A673 (cell line): ENCODE measurements around the gene HDAC8. TPM values are rescaled to one million over a fixed set of nuclear protein-coding genes. Genes with fewer than 3 reads are reported as not detected.
"Not testable (repeated sequence)": the region's sequence is repeated elsewhere in the genome, so short reads cannot be mapped to it uniquely, and the experiment has no call there.

Experiments
- BruUV-seq: library from RNA; stranded (reverse); fragments of 400-500 nt; replicated peaks from 2 replicates; lab custom pipeline; 2021; lab: Mats Ljungman, UMichigan
- CTCF ChIA-PET: fragments of 300-600 bp; sonication (Branson Sonifier 250); formaldehyde crosslinking; loops from one replicate; lab custom pipeline; 2022; ENCODE audit warnings: antibody characterized with exemption; lab: Charles Lee
- POLR2A ChIA-PET: fragments of 300-600 bp; sonication (Branson Sonifier 250); formaldehyde crosslinking; loops from one replicate; lab custom pipeline; 2022; ENCODE audit warnings: antibody characterized with exemption; ENCODE audit not compliant: low non-redundant PET; lab: Charles Lee
- DNase-seq: peaks from one replicate; pipeline ENCODE4 v3.0.0-alpha.2; 2015; ENCODE audit warnings: low spot score
- H3K27ac ChIP-seq: fragments of 200-600 bp; sonication (generic); 2 replicates; pipeline ENCODE4 v1.5.1; 2016; ENCODE audit warnings: mixed run types, low read depth, mild to moderate bottlenecking, mixed read lengths, antibody characterized with exemption, low read length; ENCODE audit not compliant: poor library complexity, severe bottlenecking
- H3K27me3 ChIP-seq: fragments of 200-600 bp; sonication (generic); replicated peaks from 2 replicates; pipeline ENCODE4 v1.6.1; 2017; ENCODE audit warnings: mixed run types, low read depth, mild to moderate bottlenecking, mixed read lengths, antibody characterized with exemption, low read length; ENCODE audit not compliant: insufficient read depth, poor library complexity
- H3K36me3 ChIP-seq: fragments of 200-600 bp; sonication (generic); 2 replicates; pipeline ENCODE4 v1.6.1; 2016; ENCODE audit warnings: mixed run types, mild to moderate bottlenecking, mixed read lengths, antibody characterized with exemption, low read length; ENCODE audit not compliant: insufficient read depth, poor library complexity, severe bottlenecking
- H3K4me1 ChIP-seq: fragments of 200-600 bp; sonication (generic); 2 replicates; pipeline ENCODE4 v1.6.1; 2017; ENCODE audit warnings: mixed run types, mild to moderate bottlenecking, mixed read lengths, antibody characterized with exemption, low read length; ENCODE audit not compliant: insufficient read depth, poor library complexity, severe bottlenecking
- H3K4me3 ChIP-seq: fragments of 200-600 bp; sonication (generic); 2 replicates; pipeline ENCODE4 v1.5.1; 2016; ENCODE audit warnings: low read depth, mixed run types, mild to moderate bottlenecking, mixed read lengths, low read length; ENCODE audit not compliant: poor library complexity, severe bottlenecking
- H3K9me3 ChIP-seq: fragments of 200-600 bp; sonication (generic); 2 replicates; pipeline ENCODE4 v1.6.1; 2016; ENCODE audit warnings: mixed run types, low read depth, mild to moderate bottlenecking, mixed read lengths, antibody characterized with exemption, low read length; ENCODE audit not compliant: poor library complexity, severe bottlenecking
- EZH2 ChIP-seq: fragments of 200-600 bp; sonication (generic); IDR thresholded peaks from 2 replicates; pipeline ENCODE4 v1.6.1; 2017; ENCODE audit warnings: borderline replicate concordance, low read depth, mild to moderate bottlenecking, mixed read lengths, antibody characterized with exemption, low read length; ENCODE audit not compliant: poor library complexity, severe bottlenecking
- intact Hi-C: fragments of 100-400 bp; cut with micrococcal nuclease; formaldehyde crosslinking; loops from one replicate; pipeline ENCODE4 v1.10.0; 2022; ENCODE audit not compliant: unreplicated experiment
- total RNA-seq: library from RNA; stranded (reverse); gene quantifications from 2 replicates; pipeline ENCODE4 v1.2.3, GENCODE V29; 2021
- TF ChIP-seq, protein P1 (sequence below): fragments of 300-800, 200-600 bp; sonication (generic); conservative IDR thresholded peaks from 2 replicates; pipeline ENCODE4 v1.5.1; 2017; ENCODE audit warnings: low read depth, mild to moderate bottlenecking, antibody characterized with exemption, low read length, moderate library complexity, mixed read lengths

The HDAC8 gene
- total RNA-seq, 1 experiment from 2014 or later = 26.0 TPM

- Histone ChIP-seq H3K9me3 (no peaks in the 10 kb centered on the region), H3K27ac (no peak overlapping the region), H3K27me3 (no peaks in the 10 kb centered on the region), H3K4me3 (no peak overlapping the region), H3K36me3 (peaks cover 11% of the 10 kb centered on the region), H3K4me1 (no peaks in the 10 kb centered on the region)
- ChIA-PET CTCF (no interaction called here), POLR2A (no interaction called here)
- TF ChIP-seq, protein P1, sequence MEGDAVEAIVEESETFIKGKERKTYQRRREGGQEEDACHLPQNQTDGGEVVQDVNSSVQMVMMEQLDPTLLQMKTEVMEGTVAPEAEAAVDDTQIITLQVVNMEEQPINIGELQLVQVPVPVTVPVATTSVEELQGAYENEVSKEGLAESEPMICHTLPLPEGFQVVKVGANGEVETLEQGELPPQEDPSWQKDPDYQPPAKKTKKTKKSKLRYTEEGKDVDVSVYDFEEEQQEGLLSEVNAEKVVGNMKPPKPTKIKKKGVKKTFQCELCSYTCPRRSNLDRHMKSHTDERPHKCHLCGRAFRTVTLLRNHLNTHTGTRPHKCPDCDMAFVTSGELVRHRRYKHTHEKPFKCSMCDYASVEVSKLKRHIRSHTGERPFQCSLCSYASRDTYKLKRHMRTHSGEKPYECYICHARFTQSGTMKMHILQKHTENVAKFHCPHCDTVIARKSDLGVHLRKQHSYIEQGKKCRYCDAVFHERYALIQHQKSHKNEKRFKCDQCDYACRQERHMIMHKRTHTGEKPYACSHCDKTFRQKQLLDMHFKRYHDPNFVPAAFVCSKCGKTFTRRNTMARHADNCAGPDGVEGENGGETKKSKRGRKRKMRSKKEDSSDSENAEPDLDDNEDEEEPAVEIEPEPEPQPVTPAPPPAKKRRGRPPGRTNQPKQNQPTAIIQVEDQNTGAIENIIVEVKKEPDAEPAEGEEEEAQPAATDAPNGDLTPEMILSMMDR = no peak
- no peak for DNase-seq
- intact Hi-C loops = no loop called here
- BruUV-seq = no TSS peak
These were observed 2.9 kb downstream of the HDAC8 start for GRCh38 chrX:72569786-72570185.

DNA sequence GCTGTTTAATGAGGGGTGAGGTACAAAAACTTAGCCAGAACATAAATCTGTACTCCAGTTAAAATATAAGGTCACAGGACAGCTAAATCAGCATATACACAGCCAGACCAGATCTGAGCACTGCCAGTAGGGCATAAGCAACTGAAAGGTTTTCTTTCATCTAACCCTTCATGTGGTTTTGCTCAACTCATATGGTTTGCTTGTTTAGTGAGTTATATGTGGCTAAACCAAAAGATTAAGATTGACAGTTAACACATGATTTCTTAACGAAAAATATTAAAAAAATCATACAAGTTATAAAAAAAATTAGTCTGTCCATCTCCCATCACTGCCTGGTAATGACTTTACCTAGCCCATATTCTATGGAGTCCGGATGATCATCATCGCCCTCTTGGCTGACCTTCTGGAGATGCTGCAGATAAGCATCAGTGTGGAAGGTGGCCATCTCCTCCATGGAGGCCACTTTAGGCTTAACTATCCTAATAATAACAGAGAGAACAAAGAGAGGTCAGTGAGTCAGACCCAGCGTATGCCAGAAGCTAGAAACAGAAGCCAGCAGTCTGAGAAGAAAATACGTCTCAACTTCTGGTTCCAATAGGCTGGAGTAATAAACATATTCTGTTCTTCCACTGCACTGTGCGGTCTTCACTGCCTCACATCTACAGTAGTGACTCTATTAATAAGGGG, 4.1 kb downstream of the HDAC8 start:
- H3K27ac ChIP-seq = no peak overlapping the region
- ChIA-PET CTCF (no interaction called here), POLR2A (no interaction called here)
- H3K4me1 ChIP-seq = no peaks in the 10 kb centered on the region
- TF ChIP-seq EZH2 = no peak
- TF ChIP-seq, protein P1 = no peak
- peaks cover 11% of the 10 kb centered on the region for H3K36me3 ChIP-seq
- DNase-seq = no peak
- no peak overlapping the region for H3K4me3 ChIP-seq
- intact Hi-C loops = no loop called here
- no TSS peak for BruUV-seq
- no peaks in the 10 kb centered on the region for H3K9me3 ChIP-seq
- H3K27me3 ChIP-seq = no peaks in the 10 kb centered on the region

- ChIA-PET POLR2A (no interaction called here), CTCF (no interaction called here)
- TF ChIP-seq, protein P1 = no peak
- no peak for TF ChIP-seq EZH2
- Histone ChIP-seq H3K36me3 (peaks cover 11% of the 10 kb centered on the region), H3K27me3 (no peaks in the 10 kb centered on the region), H3K9me3 (no peaks in the 10 kb centered on the region), H3K4me3 (no peak overlapping the region), H3K27ac (no peak overlapping the region), H3K4me1 (no peaks in the 10 kb centered on the region)
- DNase-seq = no peak
- BruUV-seq = no TSS peak
- intact Hi-C loops = no loop called here
These were observed 6.2 kb downstream of the HDAC8 start for GRCh38 chrX:72566448-72566847.

GRCh38 chrX:72559655-72560054, 13.0 kb downstream of the HDAC8 start:
- H3K4me3 ChIP-seq, H3K4me1 ChIP-seq, CTCF ChIA-PET, DNase-seq, intact Hi-C loops, H3K36me3 ChIP-seq, H3K27ac ChIP-seq, H3K27me3 ChIP-seq, H3K9me3 ChIP-seq, BruUV-seq, POLR2A ChIA-PET: not testable (repeated sequence)
